Gastrocnemius medialis (tissue), 4 donors: ENCODE measurements around the gene KISS1R. TPM values are rescaled to one million over a fixed set of nuclear protein-coding genes. Genes with fewer than 3 reads are reported as not detected.

ENCODE experiments used
- ATAC-seq, 2 donors: fragments of 150-250 bp; one replicate each; pipeline ENCODE4 v1.9.1; 2016
- DNase-seq, 2 donors: peaks; one replicate each; pipeline ENCODE4 v3.0.0-alpha.2; 2019
- H3K27ac ChIP-seq, 4 donors: fragments of 200-600 bp; sonication (generic); 1 replicate in 1 of 4; 2 replicates in 3 of 4; pipeline ENCODE4 v1.5.1; 2016 to 2018; ENCODE audit warnings: mild to moderate bottlenecking in 2 of 4, moderate library complexity in 1 of 4
- H3K27me3 ChIP-seq, 3 donors: fragments of 200-600 bp; sonication (generic) in 2 of 3; 1 replicate in 1 of 3; 2 replicates in 2 of 3; pipeline versions ENCODE4 v1.5.1 to v1.6.0; 2016 to 2019; ENCODE audit warnings: mild to moderate bottlenecking in 1 of 3, moderate library complexity in 1 of 3
- H3K36me3 ChIP-seq, 2 donors: fragments of 200-600 bp; sonication (generic) in 1 of 2; one replicate each; pipeline ENCODE4 v1.5.1; 2017 to 2018
- H3K4me1 ChIP-seq, 2 donors: fragments of 200-600 bp; sonication (generic) in 1 of 2; one replicate each; pipeline ENCODE4 v1.5.1; 2016 to 2017; ENCODE audit warnings: mild to moderate bottlenecking in 2 of 2
- H3K4me3 ChIP-seq, 4 donors: fragments of 200-600 bp; sonication (generic) in 3 of 4; 1 replicate in 1 of 4; 2 replicates in 3 of 4; pipeline ENCODE4 v1.5.1; 2016 to 2019; ENCODE audit warnings: mild to moderate bottlenecking in 2 of 4
- H3K9me3 ChIP-seq, 3 donors: fragments of 200-600 bp; sonication (generic) in 2 of 3; 1 replicate in 1 of 3; 2 replicates in 2 of 3; pipeline ENCODE4 v1.5.1; 2016 to 2019
- POLR2A ChIP-seq, 2 donors: fragments of 450-650 bp; IDR thresholded peaks; one replicate each; pipeline ENCODE4 v1.6.1; 2017; ENCODE audit warnings: antibody characterized with exemption in 2 of 2, mild to moderate bottlenecking in 2 of 2, moderate library complexity in 2 of 2
- in situ Hi-C, 4 donors: fragments of 200-750 bp; cut with MboI; loops; one replicate each; pipeline versions ENCODE4 v1.15.0 to v1.8.0; 2017; ENCODE audit warnings: low sequenced_read_pairs in 4 of 4
- intact Hi-C: fragments of 100-400 bp; cut with DNase I; formaldehyde crosslinking; loops from one replicate; pipeline ENCODE4 v1.15.1; 2023; ENCODE audit warnings: low total_unique reads
- total RNA-seq, 4 donors: library from RNA; depleted of rRNA; stranded (reverse); fragments of >200 nt; gene quantifications; one replicate each; pipeline versions ENCODE4 v1.1.0 to v1.2.3, GENCODE V29; 2016
- TF ChIP-seq, protein P1 (sequence below), 5 experiments: fragments of 450-650 bp in 3 of 5; fragments of 200-600 bp in 2 of 5; sonication (generic) in 2 of 5; IDR thresholded peaks in 4 of 5; conservative IDR thresholded peaks in 1 of 5; 1 replicate in 4 of 5; 2 replicates in 1 of 5; pipeline ENCODE4 v1.5.1; 2016 to 2019; ENCODE audit warnings: antibody characterized with exemption in 5 of 5, mild to moderate bottlenecking in 3 of 5, moderate library complexity in 3 of 5

The KISS1R gene
- total RNA-seq, 4 donors from 2014 or later, result not detected

DNA sequence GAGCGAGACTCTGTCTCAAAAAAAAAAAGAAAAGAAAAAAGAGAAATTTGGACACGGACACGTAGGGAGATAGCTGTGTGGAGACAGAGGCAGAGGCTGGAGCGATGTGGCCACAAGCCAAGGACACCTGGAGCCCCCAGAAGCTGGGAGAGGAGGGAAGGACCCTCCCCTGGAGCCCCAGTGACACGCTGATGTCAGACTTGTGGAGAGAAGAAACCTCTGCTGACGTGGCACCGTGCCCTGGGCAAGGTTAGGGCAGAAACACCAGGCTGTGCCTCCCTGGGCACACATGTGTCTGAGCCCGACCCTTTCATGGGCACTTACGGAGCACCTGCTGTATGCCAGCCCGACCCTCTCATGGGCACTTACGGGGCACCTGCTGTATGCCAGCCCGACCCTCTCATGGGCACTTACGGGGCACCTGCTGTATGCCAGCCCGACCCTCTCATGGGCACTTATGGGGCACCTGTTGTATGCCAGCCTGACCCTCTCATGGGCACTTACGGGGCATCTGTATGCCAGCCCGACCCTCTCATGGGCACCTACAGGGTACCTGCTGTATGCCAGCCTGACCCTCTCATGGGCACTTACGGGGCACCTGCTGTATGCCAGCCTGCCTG lies 26.5 kb downstream of the KISS1R start:
- H3K9me3 ChIP-seq, result no peaks in the 10 kb centered on the region
- H3K36me3 ChIP-seq, result no peaks in the 10 kb centered on the region
- H3K27ac ChIP-seq, result no peak overlapping the region
- H3K4me1 ChIP-seq, result peaks cover 0 to 7% of the 10 kb centered on the region in 2 donors
- ATAC-seq (no peak), DNase-seq (no peak)
- TF ChIP-seq, protein P1, sequence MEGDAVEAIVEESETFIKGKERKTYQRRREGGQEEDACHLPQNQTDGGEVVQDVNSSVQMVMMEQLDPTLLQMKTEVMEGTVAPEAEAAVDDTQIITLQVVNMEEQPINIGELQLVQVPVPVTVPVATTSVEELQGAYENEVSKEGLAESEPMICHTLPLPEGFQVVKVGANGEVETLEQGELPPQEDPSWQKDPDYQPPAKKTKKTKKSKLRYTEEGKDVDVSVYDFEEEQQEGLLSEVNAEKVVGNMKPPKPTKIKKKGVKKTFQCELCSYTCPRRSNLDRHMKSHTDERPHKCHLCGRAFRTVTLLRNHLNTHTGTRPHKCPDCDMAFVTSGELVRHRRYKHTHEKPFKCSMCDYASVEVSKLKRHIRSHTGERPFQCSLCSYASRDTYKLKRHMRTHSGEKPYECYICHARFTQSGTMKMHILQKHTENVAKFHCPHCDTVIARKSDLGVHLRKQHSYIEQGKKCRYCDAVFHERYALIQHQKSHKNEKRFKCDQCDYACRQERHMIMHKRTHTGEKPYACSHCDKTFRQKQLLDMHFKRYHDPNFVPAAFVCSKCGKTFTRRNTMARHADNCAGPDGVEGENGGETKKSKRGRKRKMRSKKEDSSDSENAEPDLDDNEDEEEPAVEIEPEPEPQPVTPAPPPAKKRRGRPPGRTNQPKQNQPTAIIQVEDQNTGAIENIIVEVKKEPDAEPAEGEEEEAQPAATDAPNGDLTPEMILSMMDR (IDR thresholded peaks at IDR 0.05 in 4 of 5, conservative IDR thresholded peaks at IDR 0.05 in 1 of 5), result no peak
- TF ChIP-seq POLR2A (IDR thresholded peaks at IDR 0.05), result no peak
- H3K4me3 ChIP-seq, result no peak overlapping the region
- intact Hi-C loops, result no loop called here
- H3K27me3 ChIP-seq, result no peaks in the 10 kb centered on the region
- in situ Hi-C loops, result no loop called here

DNA sequence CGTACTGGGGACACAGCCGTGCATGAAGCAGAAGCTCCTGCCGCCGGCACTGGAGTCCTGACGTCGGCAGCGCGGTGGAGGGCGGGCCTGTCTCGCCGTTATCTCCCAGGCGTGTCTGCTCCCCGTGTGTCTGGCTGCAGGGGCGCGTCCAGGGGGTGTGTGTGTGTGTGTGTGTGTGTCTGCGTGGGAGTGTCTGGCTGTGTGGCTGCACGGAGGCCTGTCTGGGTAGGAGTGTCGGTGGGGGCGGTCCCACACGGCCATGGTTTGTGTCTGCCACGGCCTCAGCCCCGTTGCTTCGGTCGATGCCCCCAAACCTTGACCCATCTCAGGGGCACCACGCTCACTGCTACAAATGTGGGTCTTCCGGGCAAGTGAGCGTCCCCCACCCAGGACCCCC lies 27.0 kb downstream of the KISS1R start:
- no peak overlapping the region for H3K27ac ChIP-seq

DNA sequence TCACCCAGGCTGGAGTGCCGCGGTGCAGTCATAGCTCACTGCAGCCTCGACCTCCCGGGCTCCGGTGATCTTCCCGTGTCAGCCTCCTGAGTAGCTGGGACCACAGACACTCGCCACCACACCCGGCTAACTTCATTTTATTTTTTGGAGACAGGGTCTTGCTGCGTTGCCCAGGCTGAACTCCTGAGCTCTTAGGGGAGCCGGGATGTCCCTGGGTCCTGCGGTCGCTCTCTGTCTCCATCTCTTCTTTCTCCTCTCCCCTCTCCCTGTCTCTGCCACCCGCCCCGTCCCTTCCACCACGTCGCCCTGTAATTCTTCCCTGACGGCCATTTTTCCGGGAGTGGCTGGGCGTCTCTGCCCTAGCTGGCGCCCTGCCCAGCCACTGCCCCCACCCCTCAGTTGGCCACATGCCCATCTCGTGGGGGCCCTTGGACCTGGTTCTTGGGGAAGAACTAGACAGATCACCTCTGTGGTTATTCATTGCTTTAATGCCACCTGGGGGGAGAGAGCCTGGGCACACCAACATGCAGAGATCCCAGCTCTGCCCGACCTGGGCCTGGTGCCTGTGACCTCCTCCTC lies 27.6 kb downstream of the KISS1R start:
- ATAC-seq, result no peak
- H3K27ac ChIP-seq, result no peak overlapping the region
- in situ Hi-C loops, result no loop called here

More for the DNA sequence above, 27.0 kb downstream of the KISS1R start:
- Histone ChIP-seq H3K36me3 (no peaks in the 10 kb centered on the region), H3K27me3 (no peaks in the 10 kb centered on the region), H3K4me1 (peaks cover 0 to 7% of the 10 kb centered on the region in 2 donors), H3K4me3 (no peak overlapping the region), H3K9me3 (no peaks in the 10 kb centered on the region)
- intact Hi-C loops (no loop called here), in situ Hi-C loops (no loop called here)
- TF ChIP-seq, protein P1 (IDR thresholded peaks at IDR 0.05 in 4 of 5, conservative IDR thresholded peaks at IDR 0.05 in 1 of 5), result no peak
- no peak for TF ChIP-seq POLR2A (IDR thresholded peaks at IDR 0.05)
- no peak for ATAC-seq
- DNase-seq, result no peak

DNA sequence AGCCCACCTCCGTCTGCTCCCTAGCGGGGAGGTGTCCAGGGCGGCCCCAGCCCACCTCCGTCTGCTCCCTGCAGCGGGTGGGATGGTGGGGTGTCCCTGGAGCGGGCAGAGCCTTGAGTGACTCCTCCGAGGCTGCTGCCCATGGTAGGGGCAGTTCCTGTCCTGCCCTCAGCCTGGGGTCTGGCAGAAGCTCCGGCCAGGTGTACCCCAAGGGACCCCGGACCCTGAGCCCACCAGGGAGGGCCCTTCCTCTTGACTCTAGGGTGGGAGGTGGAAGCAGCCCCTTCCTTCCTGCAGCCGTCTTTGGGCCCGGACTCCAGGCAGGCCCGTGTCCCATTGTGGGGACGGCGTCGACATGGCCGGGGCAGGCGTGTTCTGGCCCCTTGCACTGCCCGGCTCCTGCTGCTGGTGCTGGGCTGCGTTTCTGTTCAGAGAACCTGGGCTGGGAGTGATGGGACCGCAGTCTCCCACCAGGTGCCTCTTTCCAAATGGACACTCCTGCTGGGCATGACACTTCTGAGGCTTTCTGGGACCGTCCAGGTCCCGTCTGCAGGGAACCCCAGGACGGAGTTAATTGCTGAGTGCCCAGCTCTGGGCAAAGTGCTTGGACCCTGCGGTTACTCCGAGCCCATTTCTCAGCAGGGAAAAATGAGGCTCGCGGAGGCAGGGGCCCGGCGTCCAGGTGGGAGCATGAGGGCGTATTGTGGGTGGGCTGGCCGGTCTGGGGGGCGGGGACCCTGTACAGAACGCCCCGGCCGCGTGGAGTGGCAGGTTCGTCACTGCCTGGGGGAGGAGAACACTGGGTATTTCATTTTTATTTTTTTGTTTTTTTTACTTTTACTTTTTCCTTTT lies 28.5 kb downstream of the KISS1R start:
- Histone ChIP-seq H3K36me3 (no peaks in the 10 kb centered on the region), H3K27ac (no peak overlapping the region), H3K9me3 (no peaks in the 10 kb centered on the region), H3K27me3 (no peaks in the 10 kb centered on the region), H3K4me1 (peaks cover 0 to 7% of the 10 kb centered on the region in 2 donors), H3K4me3 (no peak overlapping the region)
- intact Hi-C loops (no loop called here), in situ Hi-C loops (no loop called here)
- TF ChIP-seq, protein P1 (IDR thresholded peaks at IDR 0.05 in 4 of 5, conservative IDR thresholded peaks at IDR 0.05 in 1 of 5), result no peak
- no peak for TF ChIP-seq POLR2A (IDR thresholded peaks at IDR 0.05)
- DNase-seq (no peak), ATAC-seq (no peak)

More for the DNA sequence above, 27.6 kb downstream of the KISS1R start:
- DNase-seq, result no peak
- H3K27me3 ChIP-seq, result no peaks in the 10 kb centered on the region
- H3K4me3 ChIP-seq, result no peak overlapping the region
- intact Hi-C loops, result no loop called here
- peaks cover 0 to 7% of the 10 kb centered on the region in 2 donors for H3K4me1 ChIP-seq
- H3K36me3 ChIP-seq, result no peaks in the 10 kb centered on the region
- TF ChIP-seq, protein P1 (IDR thresholded peaks at IDR 0.05 in 4 of 5, conservative IDR thresholded peaks at IDR 0.05 in 1 of 5), result no peak
- no peak for TF ChIP-seq POLR2A (IDR thresholded peaks at IDR 0.05)
- H3K9me3 ChIP-seq, result no peaks in the 10 kb centered on the region
